Fibroblast of lung (primary cell): ENCODE data around the gene INSYN2B. TPM values are rescaled to one million over a fixed set of nuclear protein-coding genes. Genes with fewer than 3 reads are reported as not detected.

Experiments used
- DNase-seq, 2 donors: peaks; one replicate each; pipeline versions ENCODE4 v3.0.0 to v3.0.0-alpha.2; 2010; ENCODE audit warnings: low read depth in 2 of 2
- H2AFZ ChIP-seq: 2 replicates; pipeline ENCODE4 v1.5.1; 2012; ENCODE audit warnings: low read length, control low read depth, inconsistent platforms
- H3K27ac ChIP-seq: 2 replicates; pipeline ENCODE4 v1.5.1; 2011; ENCODE audit warnings: low read length, control low read depth; ENCODE audit not compliant: insufficient read depth
- H3K27me3 ChIP-seq: 2 replicates; pipeline ENCODE4 v1.5.1; 2011; ENCODE audit warnings: mild to moderate bottlenecking, low read length; ENCODE audit not compliant: control insufficient read depth, insufficient read depth
- H3K36me3 ChIP-seq: 2 replicates; pipeline ENCODE4 v1.5.1; 2011; ENCODE audit warnings: low read length; ENCODE audit not compliant: control insufficient read depth, insufficient read depth
- H3K4me1 ChIP-seq: 2 replicates; pipeline ENCODE4 v1.5.1; 2011; ENCODE audit warnings: low read length; ENCODE audit not compliant: control insufficient read depth, insufficient read depth; ENCODE audit errors: extremely low read depth
- H3K4me2 ChIP-seq: 2 replicates; pipeline ENCODE4 v1.5.1; 2011; ENCODE audit warnings: low read length, control low read depth; ENCODE audit not compliant: insufficient read depth; ENCODE audit errors: extremely low read depth
- H3K4me3 ChIP-seq, 4 experiments: fragments of 200-600 bp in 1 of 4; sonication (generic) in 1 of 4; replicated peaks in 1 of 4; 2 replicates each; pipeline ENCODE4 v1.5.1; 2011 to 2016; ENCODE audit warnings: low read length in 4 of 4, low read depth in 3 of 4, mild to moderate bottlenecking in 3 of 4, control low read depth in 2 of 4, inconsistent platforms in 1 of 4, mixed read lengths in 1 of 4; ENCODE audit not compliant: insufficient read depth in 1 of 4; ENCODE audit errors: control extremely low read depth in 1 of 4
- H3K79me2 ChIP-seq: 2 replicates; pipeline ENCODE4 v1.5.1; 2012; ENCODE audit warnings: mild to moderate bottlenecking, low read length, inconsistent platforms; ENCODE audit not compliant: control insufficient read depth, insufficient read depth
- H3K9ac ChIP-seq: 2 replicates; pipeline ENCODE4 v1.5.1; 2011; ENCODE audit warnings: mild to moderate bottlenecking, low read length, control low read depth; ENCODE audit not compliant: insufficient read depth
- H3K9me3 ChIP-seq: 2 replicates; pipeline ENCODE4 v1.5.1; 2012; ENCODE audit warnings: low read depth, low read length; ENCODE audit not compliant: control insufficient read depth, insufficient read depth
- H4K20me1 ChIP-seq: 2 replicates; pipeline ENCODE4 v1.5.1; 2011; ENCODE audit warnings: low read length; ENCODE audit not compliant: control insufficient read depth, insufficient read depth; ENCODE audit errors: extremely low read depth
- EZH2 ChIP-seq: IDR thresholded peaks from 2 replicates; pipeline ENCODE4 v1.5.1; 2012; ENCODE audit warnings: low read length, control low read depth, mild to moderate bottlenecking; ENCODE audit errors: missing control alignments
- polyA plus RNA-seq, 2 donors: library from polyadenylated mRNA; depleted of rRNA in 1 of 2; stranded (reverse) in 1 of 2; unstranded in 1 of 2; fragments of >200 nt; gene quantifications; 2 replicates each; pipeline ENCODE4 v1.2.1, GENCODE V29; 2011 to 2012; ENCODE audit warnings: missing spikeins in 1 of 2
- total RNA-seq: library from RNA; depleted of rRNA; stranded (reverse); fragments of >200 nt; gene quantifications from 2 replicates; pipeline ENCODE4 v1.2.1, GENCODE V29; 2014
- TF ChIP-seq, protein P1 (sequence below), 2 donors: IDR thresholded peaks in 1 of 2; conservative IDR thresholded peaks in 1 of 2; 1 replicate in 1 of 2; 2 replicates in 1 of 2; pipeline ENCODE4 v1.5.1; 2011 to 2012; ENCODE audit warnings: low read length in 2 of 2, control low read depth in 1 of 2, inconsistent platforms in 1 of 2, low read depth in 1 of 2, mild to moderate bottlenecking in 1 of 2

The INSYN2B gene
- total and polyA plus RNA-seq, 2 donors (not counting 1 experiment from before 2014, with no cell fraction given) = 3.6 to 6.3 TPM

DNA sequence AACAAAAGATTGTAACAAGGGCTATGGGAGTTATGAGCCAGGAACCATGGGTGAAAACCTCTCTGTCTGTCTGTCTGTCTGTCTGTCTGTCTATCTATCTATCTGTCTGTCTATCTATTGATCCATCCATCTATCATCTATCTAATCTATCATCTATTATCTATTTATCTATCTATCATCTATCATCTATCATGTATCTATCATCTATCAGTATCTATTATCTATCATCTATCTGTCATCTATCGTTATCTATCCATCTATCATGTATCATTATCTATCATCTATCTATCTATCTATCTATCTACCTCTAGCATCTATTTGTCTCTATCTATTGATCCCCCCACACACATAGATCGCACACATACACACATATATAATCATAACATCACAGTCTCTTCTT lies 112.9 kb downstream of the INSYN2B start:
- H4K20me1 ChIP-seq = no peaks in the 10 kb centered on the region
- H3K36me3 ChIP-seq = peaks cover 2% of the 10 kb centered on the region
- no peak overlapping the region for H3K9ac ChIP-seq
- H3K79me2 ChIP-seq = no peaks in the 10 kb centered on the region
- no peak for TF ChIP-seq EZH2
- TF ChIP-seq, protein P1, sequence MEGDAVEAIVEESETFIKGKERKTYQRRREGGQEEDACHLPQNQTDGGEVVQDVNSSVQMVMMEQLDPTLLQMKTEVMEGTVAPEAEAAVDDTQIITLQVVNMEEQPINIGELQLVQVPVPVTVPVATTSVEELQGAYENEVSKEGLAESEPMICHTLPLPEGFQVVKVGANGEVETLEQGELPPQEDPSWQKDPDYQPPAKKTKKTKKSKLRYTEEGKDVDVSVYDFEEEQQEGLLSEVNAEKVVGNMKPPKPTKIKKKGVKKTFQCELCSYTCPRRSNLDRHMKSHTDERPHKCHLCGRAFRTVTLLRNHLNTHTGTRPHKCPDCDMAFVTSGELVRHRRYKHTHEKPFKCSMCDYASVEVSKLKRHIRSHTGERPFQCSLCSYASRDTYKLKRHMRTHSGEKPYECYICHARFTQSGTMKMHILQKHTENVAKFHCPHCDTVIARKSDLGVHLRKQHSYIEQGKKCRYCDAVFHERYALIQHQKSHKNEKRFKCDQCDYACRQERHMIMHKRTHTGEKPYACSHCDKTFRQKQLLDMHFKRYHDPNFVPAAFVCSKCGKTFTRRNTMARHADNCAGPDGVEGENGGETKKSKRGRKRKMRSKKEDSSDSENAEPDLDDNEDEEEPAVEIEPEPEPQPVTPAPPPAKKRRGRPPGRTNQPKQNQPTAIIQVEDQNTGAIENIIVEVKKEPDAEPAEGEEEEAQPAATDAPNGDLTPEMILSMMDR (conservative IDR thresholded peaks at IDR 0.05 in 1 of 2, IDR thresholded peaks at IDR 0.05 in 1 of 2; ENCODE audit: low read depth in 1 of 2, low read length in 2 of 2) = no peak
- no peaks in the 10 kb centered on the region for H3K4me1 ChIP-seq
- no peak overlapping the region for H3K27ac ChIP-seq
- no peak overlapping the region for H3K4me2 ChIP-seq
- no peak overlapping the region for H3K4me3 ChIP-seq
- H3K27me3 ChIP-seq = no peaks in the 10 kb centered on the region
- no peak overlapping the region for H2AFZ ChIP-seq
- H3K9me3 ChIP-seq = no peaks in the 10 kb centered on the region
- DNase-seq = no peak

DNA sequence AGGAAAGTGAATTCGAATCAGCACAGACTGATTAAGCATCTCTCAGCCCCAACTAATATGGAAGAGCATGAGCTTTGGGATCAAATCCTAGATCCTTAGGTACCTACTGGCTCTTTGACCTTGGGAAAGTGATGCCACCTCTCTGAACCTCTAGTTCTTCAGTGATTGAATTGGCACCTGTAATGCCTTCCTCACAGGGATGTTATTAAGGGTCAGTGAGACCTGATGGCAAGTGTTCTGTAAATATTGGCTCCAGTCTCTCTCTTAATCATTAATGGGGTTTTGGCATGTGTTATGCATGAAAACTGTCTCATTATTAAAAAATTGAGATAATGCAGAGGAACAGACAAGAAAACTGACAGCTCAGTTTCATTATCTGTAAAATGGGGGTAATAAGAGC lies 115.8 kb downstream of the INSYN2B start:
- Histone ChIP-seq H4K20me1 (no peaks in the 10 kb centered on the region), H3K27me3 (no peaks in the 10 kb centered on the region), H3K9ac (no peak overlapping the region), H3K27ac (no peak overlapping the region), H3K79me2 (no peaks in the 10 kb centered on the region), H3K4me3 (no peak overlapping the region), H3K4me1 (no peaks in the 10 kb centered on the region), H3K9me3 (no peaks in the 10 kb centered on the region), H3K36me3 (peaks cover 2% of the 10 kb centered on the region), H3K4me2 (no peak overlapping the region), H2AFZ (no peak overlapping the region)
- no peak for DNase-seq
- no peak for TF ChIP-seq EZH2
- TF ChIP-seq, protein P1 (conservative IDR thresholded peaks at IDR 0.05 in 1 of 2, IDR thresholded peaks at IDR 0.05 in 1 of 2; ENCODE audit: low read depth in 1 of 2, low read length in 2 of 2) = no peak

DNA sequence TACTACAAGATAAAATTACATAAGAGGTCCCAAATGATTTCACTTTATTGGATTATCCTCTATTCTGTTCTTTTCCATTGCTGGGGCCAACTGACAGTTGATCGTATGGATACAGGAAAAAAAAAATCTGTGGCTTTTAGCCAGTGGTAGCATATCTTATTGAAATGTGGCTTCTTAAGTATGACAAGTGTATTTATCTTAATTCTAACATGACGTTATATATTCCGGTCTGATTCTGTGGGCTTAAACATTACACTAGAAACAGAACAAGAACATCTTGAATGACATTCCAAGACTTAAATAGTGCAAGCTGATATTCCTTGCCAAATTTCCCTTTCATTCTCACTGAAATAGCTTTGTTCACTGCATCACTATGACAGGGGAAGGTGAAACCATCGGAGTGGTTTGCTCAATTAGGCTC lies 117.9 kb downstream of the INSYN2B start:
- Histone ChIP-seq H4K20me1 (no peaks in the 10 kb centered on the region), H3K36me3 (peaks cover 2% of the 10 kb centered on the region), H3K4me1 (no peaks in the 10 kb centered on the region), H3K4me2 (no peak overlapping the region), H3K79me2 (no peaks in the 10 kb centered on the region), H2AFZ (no peak overlapping the region), H3K9ac (no peak overlapping the region), H3K9me3 (no peaks in the 10 kb centered on the region), H3K27me3 (no peaks in the 10 kb centered on the region), H3K4me3 (no peak overlapping the region), H3K27ac (no peak overlapping the region)
- peak; percentile 39 to 78 for DNase-seq
- TF ChIP-seq EZH2 = no peak
- TF ChIP-seq, protein P1 (conservative IDR thresholded peaks at IDR 0.05 in 1 of 2, IDR thresholded peaks at IDR 0.05 in 1 of 2; ENCODE audit: low read depth in 1 of 2, low read length in 2 of 2) = no peak
